Measurements from ENCODE around the gene SLC47A2. TPM values are rescaled to one million over a fixed set of nuclear protein-coding genes. Genes with fewer than 3 reads are reported as not detected.

SLC47A2 gene
- total RNA-seq, 2 experiments from 2014 or later = not detected

- intact Hi-C loops (cut with micrococcal nuclease; ENCODE audit: unreplicated experiment) = no loop called here
- CTCF ChIA-PET (ENCODE audit: unreplicated experiment) = no interaction called here
- POLR2A ChIA-PET = interaction anchor here (0.6 kb wide), 1 partner anchor 499 kb away, joined by 3 read pairs; no protein-coding TSS in a partner anchor
- no peak for DNase-seq (ENCODE audit: low spot score)
- H2AFZ ChIP-seq (ENCODE audit: low read length) = no peak overlapping the region
- no peaks in the 10 kb centered on the region for H3K9me2 ChIP-seq (ENCODE audit: insufficient read depth, low read length)
- H4K20me1 ChIP-seq (ENCODE audit: insufficient read depth, low read length) = no peaks in the 10 kb centered on the region
- peaks cover 60% of the 10 kb centered on the region for H3K36me3 ChIP-seq (ENCODE audit: insufficient read depth, low read length)
- no peak overlapping the region for H3K4me2 ChIP-seq (ENCODE audit: low read length)
- no peaks in the 10 kb centered on the region for H3K9me3 ChIP-seq (ENCODE audit: low read length)
- TF ChIP-seq EZH2phosphoT487 (IDR thresholded peaks at IDR 0.05; ENCODE audit: borderline replicate concordance, low read depth, low read length) = no peak
- TF ChIP-seq CTCF (conservative IDR thresholded peaks at IDR 0.05; ENCODE audit: low read length) = no peak
- no TSS peak for BruUV-seq (replicated peaks)
- peaks cover 10% of the 10 kb centered on the region for H3K4me1 ChIP-seq (ENCODE audit: insufficient read depth, low read length, poor library complexity, severe bottlenecking)
- H3K27ac ChIP-seq (ENCODE audit: low read depth, low read length, poor library complexity, severe bottlenecking) = no peak overlapping the region
- H3K4me3 ChIP-seq (ENCODE audit: low read depth, low read length, poor library complexity, severe bottlenecking) = no peak overlapping the region
- no peaks in the 10 kb centered on the region for H3K79me2 ChIP-seq (ENCODE audit: insufficient read depth, low read depth, low read length)
Observed at GRCh38 chr17:19659366-19660177, 56.8 kb downstream of the SLC47A2 start.

GRCh38 chr17:19656851-19657581 is 59.4 kb downstream of the SLC47A2 start:
- Histone ChIP-seq H3K36me3 (ENCODE audit: insufficient read depth, low read length) (peaks cover 64% of the 10 kb centered on the region), H2AFZ (ENCODE audit: low read length) (no peak overlapping the region), H3K9me3 (ENCODE audit: low read length) (no peaks in the 10 kb centered on the region), H4K20me1 (ENCODE audit: insufficient read depth, low read length) (no peaks in the 10 kb centered on the region), H3K4me2 (ENCODE audit: low read length) (peak overlapping the region; percentile 25), H3K9me2 (ENCODE audit: insufficient read depth, low read length) (no peaks in the 10 kb centered on the region), H3K27ac (ENCODE audit: low read depth, low read length, poor library complexity, severe bottlenecking) (peak overlapping the region; percentile 8), H3K4me1 (ENCODE audit: insufficient read depth, low read length, poor library complexity, severe bottlenecking) (peaks cover 10% of the 10 kb centered on the region), H3K79me2 (ENCODE audit: insufficient read depth, low read depth, low read length) (no peaks in the 10 kb centered on the region), H3K4me3 (ENCODE audit: low read depth, low read length, poor library complexity, severe bottlenecking) (no peak overlapping the region)
- POLR2A ChIA-PET = interaction anchor here (1.4 to 1.6 kb wide), 2 partner anchors 9 to 18 kb away, joined by 3 to 8 read pairs; partner anchors contain the start of gene ALDH3A2
- no peak for TF ChIP-seq CTCF (conservative IDR thresholded peaks at IDR 0.05; ENCODE audit: low read length)
- TF ChIP-seq EZH2phosphoT487 (IDR thresholded peaks at IDR 0.05; ENCODE audit: borderline replicate concordance, low read depth, low read length) = no peak
- BruUV-seq (replicated peaks) = no TSS peak
- DNase-seq (ENCODE audit: low spot score) = peak; percentile 13
- CTCF ChIA-PET (ENCODE audit: unreplicated experiment) = no interaction called here
- intact Hi-C loops (cut with micrococcal nuclease; ENCODE audit: unreplicated experiment) = no loop called here

Data from OCI-LY7 (cell line).